Fibroblast of mammary gland (primary cell): ENCODE measurements around the gene UBE2N.

Source experiments
- DNase-seq: peaks from one replicate; pipeline ENCODE4 v3.0.0-alpha.2; 2010; ENCODE audit warnings: low read depth
- H3K4me3 ChIP-seq: 2 replicates; pipeline ENCODE4 v1.5.1; 2011; ENCODE audit warnings: low read depth, mild to moderate bottlenecking, low read length, moderate library complexity; ENCODE audit not compliant: control insufficient read depth
- CTCF ChIP-seq: conservative IDR thresholded peaks from 2 replicates; pipeline ENCODE4 v1.5.1; 2011; ENCODE audit warnings: low read depth, low read length, inconsistent platforms; ENCODE audit not compliant: control insufficient read depth, insufficient read depth

Gene UBE2N

GRCh38 chr12:93426412-93426805 lies 15.3 kb downstream of the UBE2N start:
- no peak for DNase-seq
- H3K4me3 ChIP-seq = no peak overlapping the region
- no peak for TF ChIP-seq CTCF

GRCh38 chr12:93425736-93426411 lies 15.9 kb downstream of the UBE2N start:
- no peak for DNase-seq
- no peak overlapping the region for H3K4me3 ChIP-seq
- no peak for TF ChIP-seq CTCF

GRCh38 chr12:93422050-93422449 lies 19.7 kb downstream of the UBE2N start:
- H3K4me3 ChIP-seq = no peak overlapping the region
- no peak for TF ChIP-seq CTCF
- DNase-seq = no peak

GRCh38 chr12:93419388-93420034 lies 22.2 kb downstream of the UBE2N start:
- H3K4me3 ChIP-seq = no peak overlapping the region
- peak; percentile 76 for DNase-seq
- TF ChIP-seq CTCF = peak; percentile 58

- TF ChIP-seq CTCF = no peak
- H3K4me3 ChIP-seq = no peak overlapping the region
- no peak for DNase-seq
Measured at GRCh38 chr12:93417967-93418480, 23.7 kb downstream of the UBE2N start.

GRCh38 chr12:93415723-93416464 lies 25.9 kb downstream of the UBE2N start:
- peak; percentile 62 for DNase-seq
- no peak overlapping the region for H3K4me3 ChIP-seq
- no peak for TF ChIP-seq CTCF
